Smooth muscle cell (in vitro differentiated cells): ENCODE data around the gene LIMS2. TPM values are rescaled to one million over a fixed set of nuclear protein-coding genes. Genes with fewer than 3 reads are reported as not detected.

Experiments
- DNase-seq: peaks from one replicate; lab custom pipeline; 2025; ENCODE audit not compliant: unreplicated experiment; lab: John Stamatoyannopoulos, UW
- H2AFZ ChIP-seq: fragments of 200-600 bp; sonication (generic); 2 replicates; pipeline ENCODE4 v1.6.0; 2016; ENCODE audit warnings: antibody characterized with exemption, low read depth, mild to moderate bottlenecking
- H3F3A ChIP-seq: fragments of 200-600 bp; sonication (generic); 2 replicates; pipeline ENCODE4 v1.6.0; 2017; ENCODE audit warnings: antibody characterized with exemption, low read depth
- H3K27ac ChIP-seq: fragments of 200-600 bp; sonication (generic); 2 replicates; pipeline ENCODE4 v1.5.1; 2016; ENCODE audit warnings: low read depth, mild to moderate bottlenecking
- H3K27me3 ChIP-seq: fragments of 200-600 bp; sonication (generic); 2 replicates; pipeline ENCODE4 v1.6.1; 2016; ENCODE audit warnings: low read depth, mild to moderate bottlenecking
- H3K36me3 ChIP-seq: fragments of 200-600 bp; sonication (generic); 2 replicates; pipeline ENCODE4 v1.5.1; 2016; ENCODE audit warnings: low read depth
- H3K4me1 ChIP-seq: fragments of 200-600 bp; sonication (generic); 2 replicates; pipeline ENCODE4 v1.5.1; 2016; ENCODE audit warnings: low read depth
- H3K4me2 ChIP-seq: fragments of 200-600 bp; sonication (generic); 2 replicates; pipeline ENCODE4 v1.6.0; 2016; ENCODE audit warnings: mild to moderate bottlenecking
- H3K4me3 ChIP-seq: fragments of 200-600 bp; sonication (generic); 2 replicates; pipeline ENCODE4 v1.5.1; 2016; ENCODE audit warnings: mild to moderate bottlenecking
- H3K79me2 ChIP-seq: fragments of 200-600 bp; sonication (generic); 2 replicates; pipeline ENCODE4 v1.6.0; 2016; ENCODE audit warnings: low read depth, mild to moderate bottlenecking
- H3K9ac ChIP-seq: fragments of 200-600 bp; sonication (generic); 2 replicates; pipeline ENCODE4 v1.6.0; 2016; ENCODE audit warnings: low read depth
- H3K9me3 ChIP-seq: fragments of 200-600 bp; sonication (generic); replicated peaks from 2 replicates; pipeline ENCODE4 v1.5.1; 2016; ENCODE audit warnings: low read depth
- H4K20me1 ChIP-seq: fragments of 200-600 bp; sonication (generic); 2 replicates; pipeline ENCODE4 v1.6.0; 2016; ENCODE audit warnings: low read depth
- CTCF ChIP-seq: fragments of 200-600 bp; sonication (generic); IDR thresholded peaks from 2 replicates; pipeline ENCODE4 v1.5.1; 2017; ENCODE audit warnings: borderline replicate concordance, mild to moderate bottlenecking, antibody characterized with exemption; ENCODE audit not compliant: insufficient read depth, poor library complexity, severe bottlenecking
- WGBS: methylation state at CpG from one replicate; pipeline ENCODE4 v1.1.7; 2016; ENCODE audit warnings: low lambda C conversion rate; 5-methylcytosine and 5-hydroxymethylcytosine counted together
- polyA plus RNA-seq: library from polyadenylated mRNA; unstranded; fragments of >200 nt; fragmentation: Nextera tagmentation; extraction: Ambion mirVana; gene quantifications from 2 replicates; pipeline ENCODE4 v1.2.1, GENCODE V29; 2016
- total RNA-seq: library from RNA; depleted of rRNA; stranded (reverse); fragments of >200 nt; gene quantifications from 2 replicates; pipeline ENCODE4 v1.2.3, GENCODE V29; 2014

LIMS2 gene
- total and polyA plus RNA-seq, 2 experiments from 2014 or later: 8.4 to 22.3 TPM

- Histone ChIP-seq H3K9me3 (no peaks in the 10 kb centered on the region), H3K27ac (no peak overlapping the region), H3K27me3 (no peaks in the 10 kb centered on the region), H3K36me3 (no peaks in the 10 kb centered on the region), H3K4me2 (no peak overlapping the region), H3F3A (no peaks in the 10 kb centered on the region), H4K20me1 (peaks cover 22% of the 10 kb centered on the region), H2AFZ (no peak overlapping the region), H3K4me1 (peaks cover 9% of the 10 kb centered on the region), H3K4me3 (no peak overlapping the region), H3K79me2 (no peaks in the 10 kb centered on the region), H3K9ac (no peak overlapping the region)
- 98% methylated on average over 17 of the region's 17 CpGs for WGBS
- TF ChIP-seq CTCF: no peak
- no peak for DNase-seq
Measured at GRCh38 chr2:127657232-127657595, 18.1 kb downstream of the LIMS2 start.

DNA sequence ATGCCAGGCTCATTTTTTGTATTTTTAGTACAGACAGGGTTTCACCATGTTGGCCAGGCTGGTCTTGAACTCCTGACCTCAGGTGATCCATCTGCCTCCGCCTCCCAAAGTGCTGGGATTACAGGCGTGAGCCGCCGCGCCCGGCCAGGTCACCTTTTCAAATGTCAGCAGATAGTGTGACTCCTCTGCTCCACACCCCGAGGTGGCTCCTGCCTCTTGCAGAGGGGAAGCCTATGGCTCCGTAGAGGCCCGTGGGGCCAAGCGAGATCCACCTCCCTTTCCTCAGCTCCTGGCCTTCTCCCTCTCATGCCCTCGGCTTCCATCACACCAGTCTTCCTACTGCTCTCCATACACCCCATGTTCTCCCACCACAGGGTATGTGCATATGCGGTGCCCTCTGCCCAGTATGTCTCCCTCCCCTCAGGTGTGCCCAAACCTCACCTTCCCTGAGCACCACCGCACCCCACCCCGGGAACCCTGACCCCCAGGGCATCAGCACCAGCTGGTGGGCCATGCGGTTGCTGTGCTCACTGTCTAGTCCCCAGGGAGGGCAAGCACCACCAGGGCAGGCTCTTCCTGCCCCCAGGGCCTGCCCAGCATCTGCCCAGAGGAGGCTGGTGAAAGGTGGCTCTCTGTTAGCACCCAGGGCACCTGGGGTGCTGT lies 18.6 kb downstream of the LIMS2 start:
- Histone ChIP-seq H4K20me1 (peaks cover 16% of the 10 kb centered on the region), H3K79me2 (no peaks in the 10 kb centered on the region), H2AFZ (no peak overlapping the region), H3K9me3 (no peaks in the 10 kb centered on the region), H3K4me2 (no peak overlapping the region), H3K27ac (no peak overlapping the region), H3K4me1 (peaks cover 9% of the 10 kb centered on the region), H3K36me3 (no peaks in the 10 kb centered on the region), H3K9ac (no peak overlapping the region), H3K4me3 (no peak overlapping the region), H3F3A (no peaks in the 10 kb centered on the region), H3K27me3 (no peaks in the 10 kb centered on the region)
- TF ChIP-seq CTCF: no peak
- no peak for DNase-seq
- 97% methylated on average over 15 of the region's 15 CpGs for WGBS

- H3K4me3 ChIP-seq: no peak overlapping the region
- 96% methylated on average over 16 of the region's 16 CpGs for WGBS
- no peak for TF ChIP-seq CTCF
- H3K9me3 ChIP-seq: no peaks in the 10 kb centered on the region
- H3K36me3 ChIP-seq: no peaks in the 10 kb centered on the region
- no peak overlapping the region for H3K27ac ChIP-seq
- H3K27me3 ChIP-seq: no peaks in the 10 kb centered on the region
- H3K4me1 ChIP-seq: peaks cover 9% of the 10 kb centered on the region
- DNase-seq: no peak
- no peaks in the 10 kb centered on the region for H3K79me2 ChIP-seq
- no peaks in the 10 kb centered on the region for H3F3A ChIP-seq
- H2AFZ ChIP-seq: no peak overlapping the region
- peaks cover 8% of the 10 kb centered on the region for H4K20me1 ChIP-seq
- H3K4me2 ChIP-seq: no peak overlapping the region
- H3K9ac ChIP-seq: no peak overlapping the region
Measured at GRCh38 chr2:127655209-127656073, 19.9 kb downstream of the LIMS2 start.
